Brain microvascular endothelial cell (primary cell): ENCODE data around the gene TFDP1.

ENCODE experiments used
- DNase-seq: peaks from one replicate; pipeline ENCODE4 v3.0.0-alpha.2; 2020
- H3K27ac ChIP-seq: fragments of 250-450 bp; sonication (Bioruptor Pico); 2 replicates; pipeline ENCODE4 v1.5.1; 2020; ENCODE audit warnings: mild to moderate bottlenecking, moderate library complexity
- H3K27me3 ChIP-seq: fragments of 250-450 bp; sonication (Bioruptor Pico); replicated peaks from 2 replicates; pipeline ENCODE4 v1.5.1; 2020; ENCODE audit warnings: mild to moderate bottlenecking
- H3K36me3 ChIP-seq: fragments of 250-450 bp; sonication (Bioruptor Pico); replicated peaks from 2 replicates; pipeline ENCODE4 v1.5.1; 2020; ENCODE audit warnings: mild to moderate bottlenecking
- H3K4me3 ChIP-seq: 2 replicates; pipeline ENCODE4 v1.5.1; 2011; ENCODE audit warnings: low read depth, mild to moderate bottlenecking, control low read depth, low read length, moderate library complexity
- in situ Hi-C: cut with HindIII; loops from 2 replicates; pipeline ENCODE4 v1.10.0; 2017; ENCODE audit warnings: low sequenced_read_pairs, low pct_ligation_motif_present
- TF ChIP-seq, protein P1 (sequence below): IDR thresholded peaks from 2 replicates; pipeline ENCODE4 v1.5.1; 2011; ENCODE audit warnings: low read depth, mild to moderate bottlenecking, moderate library complexity, low read length, control low read depth, inconsistent platforms; ENCODE audit errors: missing control alignments

The TFDP1 gene

DNA sequence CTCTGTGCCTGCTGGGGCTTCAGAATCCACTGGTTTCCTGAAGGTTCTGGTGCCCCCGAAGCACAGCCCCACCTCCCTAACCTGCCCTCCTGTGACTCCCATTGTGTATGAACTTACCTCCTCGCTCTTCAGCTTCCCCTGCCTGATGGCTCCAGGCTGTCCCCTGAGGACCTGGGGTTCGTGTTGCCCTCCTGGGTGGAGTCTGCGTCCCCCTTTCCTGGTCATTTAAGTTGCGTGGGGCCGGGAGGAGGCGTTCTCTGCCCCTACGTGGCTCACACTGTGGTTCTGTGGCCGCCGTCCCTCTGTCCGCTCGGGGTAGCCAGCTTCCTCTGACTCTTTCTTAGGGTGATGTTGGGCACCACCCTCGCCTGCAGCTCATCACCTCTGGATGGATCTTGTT, 13.9 kb downstream of the TFDP1 start:
- in situ Hi-C loops, result no loop called here
- no peak overlapping the region for H3K4me3 ChIP-seq
- peaks cover 23% of the 10 kb centered on the region for H3K36me3 ChIP-seq
- DNase-seq, result no peak
- H3K27me3 ChIP-seq, result no peaks in the 10 kb centered on the region
- no peak overlapping the region for H3K27ac ChIP-seq
- TF ChIP-seq, protein P1, sequence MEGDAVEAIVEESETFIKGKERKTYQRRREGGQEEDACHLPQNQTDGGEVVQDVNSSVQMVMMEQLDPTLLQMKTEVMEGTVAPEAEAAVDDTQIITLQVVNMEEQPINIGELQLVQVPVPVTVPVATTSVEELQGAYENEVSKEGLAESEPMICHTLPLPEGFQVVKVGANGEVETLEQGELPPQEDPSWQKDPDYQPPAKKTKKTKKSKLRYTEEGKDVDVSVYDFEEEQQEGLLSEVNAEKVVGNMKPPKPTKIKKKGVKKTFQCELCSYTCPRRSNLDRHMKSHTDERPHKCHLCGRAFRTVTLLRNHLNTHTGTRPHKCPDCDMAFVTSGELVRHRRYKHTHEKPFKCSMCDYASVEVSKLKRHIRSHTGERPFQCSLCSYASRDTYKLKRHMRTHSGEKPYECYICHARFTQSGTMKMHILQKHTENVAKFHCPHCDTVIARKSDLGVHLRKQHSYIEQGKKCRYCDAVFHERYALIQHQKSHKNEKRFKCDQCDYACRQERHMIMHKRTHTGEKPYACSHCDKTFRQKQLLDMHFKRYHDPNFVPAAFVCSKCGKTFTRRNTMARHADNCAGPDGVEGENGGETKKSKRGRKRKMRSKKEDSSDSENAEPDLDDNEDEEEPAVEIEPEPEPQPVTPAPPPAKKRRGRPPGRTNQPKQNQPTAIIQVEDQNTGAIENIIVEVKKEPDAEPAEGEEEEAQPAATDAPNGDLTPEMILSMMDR, result no peak

DNA sequence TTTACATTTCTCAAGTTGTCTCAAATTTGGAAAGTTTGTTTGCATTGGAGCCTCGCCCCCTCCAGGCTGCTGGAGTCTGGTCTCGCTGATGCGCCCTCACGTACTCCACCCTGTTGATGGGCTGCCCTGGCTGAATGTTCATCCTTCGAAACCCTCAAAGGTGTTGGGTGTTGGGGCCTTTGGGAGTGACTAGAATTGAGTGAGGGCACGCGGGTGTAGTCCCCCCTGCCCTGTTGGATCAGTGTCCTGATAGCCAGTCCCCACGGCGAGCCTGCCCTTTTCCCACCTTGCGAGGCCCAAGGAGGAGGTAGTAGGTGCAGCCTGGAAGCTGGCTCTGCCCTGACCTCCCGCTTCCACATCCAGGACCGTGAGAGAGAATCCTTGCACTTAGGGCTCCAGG, 14.8 kb downstream of the TFDP1 start:
- Histone ChIP-seq H3K4me3 (no peak overlapping the region), H3K27me3 (no peaks in the 10 kb centered on the region), H3K27ac (no peak overlapping the region), H3K36me3 (peaks cover 23% of the 10 kb centered on the region)
- TF ChIP-seq, protein P1, result no peak
- in situ Hi-C loops, result no loop called here
- no peak for DNase-seq

- Histone ChIP-seq H3K27ac (no peak overlapping the region), H3K36me3 (peaks cover 20% of the 10 kb centered on the region)
- DNase-seq, result no peak
These were observed 16.9 kb downstream of the TFDP1 start for GRCh38 chr13:113601166-113602070.

GRCh38 chr13:113602291-113602988, 17.9 kb downstream of the TFDP1 start:
- Histone ChIP-seq H3K4me3 (no peak overlapping the region), H3K27ac (no peak overlapping the region), H3K36me3 (peaks cover 15% of the 10 kb centered on the region), H3K27me3 (no peaks in the 10 kb centered on the region)
- no peak for DNase-seq
- in situ Hi-C loops, result no loop called here
- TF ChIP-seq, protein P1, result no peak

More at GRCh38 chr13:113601166-113602070, 16.9 kb downstream of the TFDP1 start:
- H3K4me3 ChIP-seq, result no peak overlapping the region
- TF ChIP-seq, protein P1, result no peak
- no peaks in the 10 kb centered on the region for H3K27me3 ChIP-seq
- in situ Hi-C loops, result no loop called here

GRCh38 chr13:113603116-113603710, 18.7 kb downstream of the TFDP1 start:
- in situ Hi-C loops, result no loop called here

More at GRCh38 chr13:113603116-113603710, 18.7 kb downstream of the TFDP1 start:
- Histone ChIP-seq H3K27me3 (no peaks in the 10 kb centered on the region), H3K4me3 (no peak overlapping the region), H3K36me3 (peaks cover 12% of the 10 kb centered on the region), H3K27ac (no peak overlapping the region)
- TF ChIP-seq, protein P1, result no peak
- DNase-seq, result no peak
